Fibroblast of skin of right biceps (primary cell): ENCODE measurements around the gene CEP170.

ENCODE experiments used
- DNase-seq: peaks from one replicate; pipeline ENCODE4 v3.0.0-alpha.2; 2013

CEP170 gene

GRCh38 chr1:243254927-243255790 lies at the start of gene CEP170:
TSS of gene CEP170 (minus strand) at chr1:243255281. CDS start at chr1:243225280, 30,001 bp downstream.
- peak; percentile 98 for DNase-seq

GRCh38 chr1:243301059-243301458 lies 46.0 kb upstream of the CEP170 start:
- DNase-seq: no peak

- no peak for DNase-seq
These were observed 44.0 kb upstream of the CEP170 start for GRCh38 chr1:243299069-243299468.

GRCh38 chr1:243294723-243295121 lies 39.6 kb upstream of the CEP170 start:
- DNase-seq: peak; percentile 81

GRCh38 chr1:243293941-243294722 lies 39.1 kb upstream of the CEP170 start:
- DNase-seq: no peak

GRCh38 chr1:243292117-243292516 lies 37.0 kb upstream of the CEP170 start:
- DNase-seq: no peak

- peak; percentile 42 for DNase-seq
These were observed 36.2 kb upstream of the CEP170 start for GRCh38 chr1:243291292-243291691.

- no peak for DNase-seq
These were observed 33.0 kb upstream of the CEP170 start for GRCh38 chr1:243288062-243288461.

GRCh38 chr1:243287652-243288051 lies 32.6 kb upstream of the CEP170 start:
- peak; percentile 89 for DNase-seq

- no peak for DNase-seq
These were observed 32.0 kb upstream of the CEP170 start for GRCh38 chr1:243287123-243287460.

- DNase-seq: peak; percentile 65
These were observed 31.5 kb upstream of the CEP170 start for GRCh38 chr1:243286409-243287122.

- no peak for DNase-seq
These were observed 26.6 kb upstream of the CEP170 start for GRCh38 chr1:243281672-243282071.

GRCh38 chr1:243280571-243281129 lies 25.6 kb upstream of the CEP170 start:
- DNase-seq: no peak

GRCh38 chr1:243275316-243275715 lies 20.2 kb upstream of the CEP170 start:
- no peak for DNase-seq

- no peak for DNase-seq
These were observed 18.9 kb upstream of the CEP170 start for GRCh38 chr1:243273945-243274344.

GRCh38 chr1:243273506-243273905 lies 18.4 kb upstream of the CEP170 start:
- no peak for DNase-seq

GRCh38 chr1:243272401-243272800 lies 17.3 kb upstream of the CEP170 start:
- no peak for DNase-seq

- DNase-seq: peak; percentile 60
These were observed 16.9 kb upstream of the CEP170 start for GRCh38 chr1:243271996-243272395.

- DNase-seq: no peak
These were observed 15.2 kb upstream of the CEP170 start for GRCh38 chr1:243270097-243270864.

GRCh38 chr1:243269461-243269801 lies 14.3 kb upstream of the CEP170 start:
- DNase-seq: no peak

GRCh38 chr1:243268751-243269460 lies 13.8 kb upstream of the CEP170 start:
- peak; percentile 44 for DNase-seq
